Activated CD8-positive, alpha-beta memory T cell treated with anti-CD3 and anti-CD28 coated beads for 1 hour (primary cell): ENCODE measurements around the gene ABI2.
A peak's percentile ranks its signal among the peaks of the same experiment; 100 is the strongest.
"Not testable (repeated sequence)": the region's sequence is repeated elsewhere in the genome, so short reads cannot be mapped to it uniquely, and the experiment has no call there.

Experiments
- DNase-seq, 2 donors: peaks; one replicate each; pipeline ENCODE4 v3.0.0-alpha.2; 2020; ENCODE audit warnings: low read depth in 1 of 2; ENCODE audit errors: extremely low read depth in 1 of 2

ABI2 gene

DNA sequence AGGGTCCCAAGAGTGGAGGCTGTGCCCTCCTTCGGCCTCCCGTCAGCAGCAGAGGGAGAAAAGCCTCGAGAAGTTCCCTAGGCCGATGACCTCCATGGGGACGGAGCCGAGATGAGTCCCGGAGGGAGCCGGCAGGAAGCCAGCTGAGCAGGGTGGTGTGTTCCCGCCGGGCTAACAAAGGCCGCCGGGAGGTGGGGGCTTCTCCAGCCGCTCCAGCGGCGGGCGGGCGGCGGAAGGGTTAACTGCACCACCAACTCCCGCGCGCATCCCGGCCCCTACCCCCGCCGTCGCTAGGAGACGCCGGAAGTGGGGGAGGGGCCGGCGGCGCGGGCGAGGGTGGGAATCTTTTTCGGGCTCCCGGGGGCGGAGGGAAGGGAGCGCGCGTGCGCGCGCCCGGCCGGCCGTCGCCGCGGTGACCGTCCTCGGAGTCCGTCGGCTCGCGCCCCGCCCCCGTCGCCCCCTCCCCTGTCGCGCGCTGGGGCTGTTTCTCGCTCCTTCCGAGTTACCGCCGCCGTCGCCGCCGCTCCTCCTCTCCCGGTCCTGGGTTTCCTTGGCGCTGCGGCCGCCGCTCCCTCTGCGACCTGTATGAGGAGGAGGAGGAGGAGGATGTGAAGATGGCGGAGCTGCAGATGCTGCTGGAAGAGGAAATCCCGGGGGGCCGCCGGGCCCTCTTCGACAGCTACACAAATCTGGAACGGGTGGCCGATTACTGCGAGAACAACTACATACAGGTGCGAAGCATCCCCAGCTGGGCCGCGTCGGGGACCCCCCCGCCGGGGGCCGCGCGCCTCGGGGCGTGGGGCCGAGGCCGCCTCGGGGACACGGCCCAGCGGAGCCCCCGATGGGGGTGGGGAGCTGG is at the start of gene ABI2:
TSS of gene ABI2 (plus strand) at position 494 of the 859 bp plus-strand sequence. CDS start at position 615, 121 bp downstream.
- peak in 1 of 2 donors; percentile 56 for DNase-seq

DNA sequence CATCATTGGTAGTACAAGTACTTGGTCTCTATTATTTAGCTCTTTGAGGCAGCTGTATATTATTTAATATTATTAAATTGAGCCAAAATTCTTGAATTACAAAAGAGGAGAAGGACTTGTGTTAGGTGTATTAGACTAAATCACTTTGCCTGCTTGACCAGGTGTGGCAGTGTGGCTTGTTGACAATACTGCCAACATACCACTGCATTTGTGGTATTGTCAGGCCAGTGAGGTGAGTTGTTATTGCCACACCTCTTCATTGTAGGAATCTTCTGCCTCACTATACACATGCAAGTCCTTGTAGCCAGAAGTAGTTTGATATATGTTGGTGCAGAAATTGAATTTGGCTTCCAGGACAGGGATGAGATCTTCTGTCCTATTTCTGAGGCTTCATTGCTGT is 48.9 kb upstream of the ABI2 start:
- DNase-seq, result no peak

- no peak for DNase-seq
These were observed 47.6 kb upstream of the ABI2 start for GRCh38 chr2:203280428-203281064.

GRCh38 chr2:203282101-203282500 is 46.1 kb upstream of the ABI2 start:
- DNase-seq, result no peak

GRCh38 chr2:203286532-203286931 is 41.7 kb upstream of the ABI2 start:
- DNase-seq, result no peak

DNA sequence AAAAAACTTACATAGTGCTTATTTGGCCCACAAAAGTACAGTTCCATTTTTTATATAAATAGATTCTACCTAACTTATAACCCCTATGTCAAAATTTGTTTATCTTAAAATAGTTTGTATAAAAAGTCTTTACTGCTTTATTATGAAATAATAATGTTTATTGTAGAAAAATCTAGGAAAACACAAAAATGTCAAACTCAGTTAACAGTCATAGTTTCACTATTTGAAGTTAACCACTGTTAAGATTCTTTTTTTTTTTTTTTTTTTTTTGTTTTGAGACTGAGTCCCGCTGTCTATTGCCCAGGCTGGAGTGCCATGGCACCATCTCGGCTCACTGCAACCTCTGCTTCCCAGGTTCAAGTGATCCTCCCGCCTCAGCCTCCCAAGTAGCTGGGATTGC is 26.5 kb upstream of the ABI2 start:
- DNase-seq, result no peak

- DNase-seq, result not testable (repeated sequence)
These were observed 25.6 kb upstream of the ABI2 start for GRCh38 chr2:203302586-203302985.

GRCh38 chr2:203310688-203311436 is 17.3 kb upstream of the ABI2 start:
- no peak for DNase-seq

DNA sequence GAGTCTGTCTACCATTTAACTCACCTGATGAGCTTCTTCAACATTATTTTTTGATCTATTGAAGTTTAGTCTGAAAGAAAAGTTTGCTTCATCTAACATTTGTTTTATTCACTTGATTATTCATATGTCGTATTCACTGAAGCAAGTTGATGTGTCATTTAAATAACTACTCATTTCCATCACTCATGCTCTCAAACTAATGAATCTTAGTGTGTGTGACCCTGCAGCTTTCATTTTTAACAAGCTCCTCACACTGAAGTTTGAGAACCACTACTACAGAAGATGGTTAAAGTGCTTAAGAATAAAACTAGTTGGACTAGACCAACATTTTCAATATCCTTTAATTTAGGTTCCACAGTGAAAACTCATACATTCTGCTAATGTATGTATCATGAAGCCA is 1.8 kb upstream of the ABI2 start:
- DNase-seq, result no peak

GRCh38 chr2:203327582-203327900 is 653 bp upstream of the ABI2 start:
- DNase-seq, result no peak

- peak in 1 of 2 donors; percentile 11 for DNase-seq
These were observed 756 bp downstream of the ABI2 start for GRCh38 chr2:203328760-203329540.

DNA sequence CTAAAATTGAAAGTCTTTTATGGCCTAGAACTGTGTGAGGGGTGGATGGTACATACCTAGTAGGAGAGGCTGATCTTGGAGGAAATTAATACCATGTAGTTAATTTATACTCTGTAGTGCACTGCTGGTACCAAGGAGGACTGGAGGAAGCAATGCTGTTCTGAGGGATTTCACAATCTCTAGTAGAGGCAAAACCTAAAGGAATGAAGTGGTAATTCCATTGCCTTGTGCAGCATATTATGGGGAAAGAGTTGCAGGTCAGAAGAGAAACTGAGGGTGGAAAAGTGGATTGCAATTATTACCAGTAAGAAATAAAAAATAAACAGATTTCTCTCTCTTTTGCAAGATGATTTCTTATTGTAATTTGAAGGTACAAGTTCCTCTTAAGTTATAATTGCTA is 2.2 kb downstream of the ABI2 start:
- DNase-seq, result no peak

DNA sequence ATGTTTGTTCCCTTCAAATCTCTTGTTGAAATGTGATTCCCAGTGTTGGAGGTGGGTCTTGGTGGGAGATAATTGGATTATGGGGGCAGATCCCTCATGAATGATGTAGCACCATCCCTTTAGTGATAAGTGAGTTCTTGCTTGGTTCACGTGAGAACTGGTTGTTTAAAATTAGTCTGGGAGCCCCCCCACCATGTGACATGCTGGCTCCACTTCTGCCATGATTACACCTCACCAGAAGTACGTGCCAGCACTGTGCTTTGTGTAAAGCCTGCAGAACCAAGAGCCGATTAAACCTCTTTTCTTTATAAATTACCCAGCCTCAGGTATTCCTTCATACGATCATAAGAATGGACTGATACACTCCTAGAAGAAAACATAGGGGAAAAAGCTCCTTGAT is 10.1 kb downstream of the ABI2 start:
- DNase-seq, result no peak

DNA sequence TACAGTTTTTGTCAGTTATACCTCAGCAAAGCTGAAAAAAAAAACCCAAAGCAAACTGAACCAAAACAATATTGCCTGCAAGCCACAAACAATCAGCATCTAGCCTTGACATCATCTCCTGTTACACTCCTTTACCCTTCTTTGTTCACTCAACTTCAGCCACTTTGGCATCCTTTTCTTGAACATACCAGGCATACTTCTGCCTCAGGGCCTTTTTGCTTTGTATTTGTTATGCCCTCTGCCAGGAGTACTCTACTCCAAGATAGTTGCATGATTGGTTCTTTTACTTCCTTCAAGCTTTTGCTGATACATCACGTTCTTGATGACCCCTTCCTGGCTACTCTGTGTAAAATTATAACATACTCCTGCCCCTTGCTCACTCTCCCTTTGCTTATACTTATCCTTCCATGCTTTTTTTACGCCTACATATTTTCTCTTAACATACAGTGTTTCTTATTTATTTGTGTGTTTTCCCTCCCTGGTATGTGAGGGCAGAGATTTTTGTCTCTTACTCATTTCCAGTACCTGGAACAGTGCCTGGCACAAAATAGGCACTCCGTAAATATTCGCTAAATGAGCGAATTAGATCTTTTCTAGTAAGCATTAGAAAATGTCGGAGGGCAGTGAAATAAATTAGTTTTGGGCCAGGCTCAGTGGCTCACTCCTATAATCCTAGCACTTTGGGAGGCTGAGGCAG is 12.7 kb downstream of the ABI2 start:
- no peak for DNase-seq

DNA sequence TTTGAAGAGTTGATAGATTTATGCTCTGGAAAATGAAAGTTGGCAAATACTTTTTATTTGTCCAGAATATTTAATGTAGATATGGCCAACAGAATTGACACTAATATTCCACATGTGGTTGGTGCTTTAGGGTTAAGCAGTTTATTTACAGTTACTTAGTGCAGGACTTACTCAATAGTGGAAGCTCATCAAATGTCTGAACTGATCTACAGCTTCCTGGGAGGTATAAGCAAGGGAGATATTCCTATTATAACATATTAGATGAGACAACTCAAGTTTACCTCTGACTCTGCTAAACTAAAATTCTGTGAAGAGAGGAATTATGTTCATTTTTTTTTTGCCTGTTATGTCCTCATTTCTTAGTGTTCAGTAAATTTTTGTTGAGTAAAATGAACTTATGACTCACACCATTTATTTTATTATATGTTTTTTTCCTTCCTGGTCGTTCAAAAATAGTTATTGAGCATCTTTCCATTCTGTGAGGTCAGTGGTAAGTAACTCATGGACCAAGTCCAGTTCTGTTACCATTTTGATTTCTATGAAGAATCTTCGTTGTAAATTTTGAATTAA is 13.6 kb downstream of the ABI2 start:
- no peak for DNase-seq

- not testable (repeated sequence) for DNase-seq
These were observed 14.2 kb downstream of the ABI2 start for GRCh38 chr2:203342374-203342773.

DNA sequence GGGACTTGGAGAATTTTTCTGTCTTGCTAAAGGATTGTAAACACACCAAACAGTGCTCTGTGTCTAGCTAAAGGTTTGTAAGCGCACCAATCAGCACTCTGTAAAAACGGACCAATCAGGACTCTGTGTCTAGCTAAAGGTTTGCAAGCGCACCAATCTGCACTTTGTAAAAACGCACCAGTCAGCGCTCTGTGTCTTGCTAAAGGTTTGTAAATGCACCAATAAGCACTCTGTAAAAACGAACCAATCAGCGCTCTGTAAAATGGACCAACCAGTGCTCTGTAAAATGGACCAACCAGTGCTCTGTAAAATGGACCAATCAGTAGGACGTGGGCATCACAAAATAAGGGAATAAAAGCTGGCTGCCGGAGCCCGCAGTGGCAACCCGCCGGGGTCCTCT is 16.5 kb downstream of the ABI2 start:
- DNase-seq, result no peak

- no peak for DNase-seq
These were observed 18.4 kb downstream of the ABI2 start for GRCh38 chr2:203346612-203347011.

DNA sequence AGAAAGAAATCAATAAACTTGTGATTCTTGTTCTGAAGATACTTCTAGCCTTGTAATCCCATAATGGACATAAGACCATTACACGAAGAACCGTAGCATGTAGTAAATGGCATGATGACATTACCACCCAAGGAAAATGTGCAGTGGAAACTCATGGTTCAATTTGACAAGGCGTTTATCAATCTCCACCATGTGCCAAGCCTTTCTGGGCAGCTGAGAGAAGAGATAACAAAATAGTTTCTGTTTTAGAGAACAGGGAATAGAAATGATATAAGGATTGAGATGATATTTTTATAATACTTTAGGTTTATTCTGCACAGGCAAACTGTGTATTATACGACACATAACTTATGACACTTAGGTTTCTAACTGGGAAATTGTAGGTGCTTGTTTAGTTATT is 19.2 kb downstream of the ABI2 start:
- DNase-seq, result no peak

- DNase-seq, result no peak
These were observed 24.5 kb downstream of the ABI2 start for GRCh38 chr2:203352604-203353255.
